HepG2 (cell line): ENCODE measurements around the gene TADA3. TPM values are rescaled to one million over a fixed set of nuclear protein-coding genes. Genes with fewer than 3 reads are reported as not detected.
A peak's percentile ranks its signal among the peaks of the same experiment; 100 is the strongest.

Experiments
- ATAC-seq: fragments of 200-7000 bp; cut with Tn5 transposase; 3 replicates; pipeline ENCODE4 v1.9.1; 2020; ENCODE audit warnings: mild to moderate bottlenecking, moderate library complexity
- BruUV-seq: library from RNA; stranded (reverse); fragments of 400-500 nt; replicated peaks from 2 replicates; lab custom pipeline; 2021; lab: Mats Ljungman, UMichigan
- CTCF ChIA-PET: fragments of 300-600 bp; formaldehyde crosslinking; extraction: SDS; loops from one replicate; lab custom pipeline; 2021; ENCODE audit warnings: low total read pairs, inconsistent platforms, low intra/inter-chr PET ratio; lab: Yijun Ruan, JAX
- POLR2A ChIA-PET: fragments of 350-600 bp; sonication (Branson Sonifier 250); formaldehyde crosslinking; loops from one replicate; lab custom pipeline; 2020; ENCODE audit warnings: antibody characterized with exemption, inconsistent platforms; lab: Yijun Ruan, JAX
- DNase-seq: peaks from one replicate; pipeline ENCODE4 v3.0.0-alpha.2; 2015; ENCODE audit warnings: low spot score
- FAIRE-seq: peaks from 3 replicates; lab custom pipeline; 2011; peaks lifted over from hg19 to GRCh38; lab: Jason Lieb, UNC
- H2AFZ ChIP-seq: one replicate; pipeline ENCODE4 v1.6.1; 2011; ENCODE audit warnings: low read length, inconsistent platforms
- H3K27ac ChIP-seq: fragments of 300-600 bp; 3 replicates; pipeline ENCODE4 v1.8.0; 2011; ENCODE audit warnings: mixed run types, mild to moderate bottlenecking, mixed read lengths, low read length, inconsistent platforms; ENCODE audit not compliant: insufficient read depth; ENCODE audit errors: extremely low read length
- H3K27me3 ChIP-seq, 2 experiments: fragments of 200-600 bp in 1 of 2; 2 replicates in 1 of 2; 3 replicates in 1 of 2; pipeline versions ENCODE4 v1.6.0 to v1.8.0; 2011; ENCODE audit warnings: low read length in 2 of 2, mild to moderate bottlenecking in 2 of 2, moderate library complexity in 2 of 2, inconsistent platforms in 1 of 2; ENCODE audit not compliant: insufficient read depth in 2 of 2, control insufficient read depth in 1 of 2
- H3K36me3 ChIP-seq, 2 experiments: fragments of 200-600 bp in 1 of 2; replicated peaks in 1 of 2; 2 replicates in 1 of 2; 3 replicates in 1 of 2; pipeline versions ENCODE4 v1.5.1 to v1.8.0; 2011; ENCODE audit warnings: low read length in 2 of 2, inconsistent platforms in 1 of 2; ENCODE audit not compliant: insufficient read depth in 2 of 2, control insufficient read depth in 1 of 2
- H3K4me1 ChIP-seq: 2 replicates; pipeline ENCODE4 v1.5.1; 2012; ENCODE audit warnings: low read length, inconsistent platforms; ENCODE audit not compliant: insufficient read depth
- H3K4me2 ChIP-seq: 2 replicates; pipeline ENCODE4 v1.6.0; 2011; ENCODE audit warnings: low read depth, low read length, inconsistent platforms
- H3K4me3 ChIP-seq, 3 experiments: fragments of 200-600 bp in 1 of 3; sonication (generic), shearing (Covaris generic) in 1 of 3; replicated peaks in 1 of 3; 2 replicates each; pipeline ENCODE4 v1.5.1; 2011 to 2016; ENCODE audit warnings: low read length in 3 of 3, inconsistent platforms in 2 of 3, low read depth in 2 of 3, mild to moderate bottlenecking in 2 of 3, control low read depth in 1 of 3, mixed read lengths in 1 of 3; ENCODE audit not compliant: insufficient read depth in 1 of 3
- H3K79me2 ChIP-seq: one replicate; pipeline ENCODE4 v1.6.1; 2011; ENCODE audit warnings: low read length, inconsistent platforms; ENCODE audit not compliant: insufficient read depth
- H3K9ac ChIP-seq: 2 replicates; pipeline ENCODE4 v1.6.0; 2011; ENCODE audit warnings: mild to moderate bottlenecking, low read depth, low read length, inconsistent platforms; ENCODE audit not compliant: insufficient read depth
- H3K9me3 ChIP-seq: 2 replicates; pipeline ENCODE4 v1.5.1; 2012; ENCODE audit warnings: mild to moderate bottlenecking, low read length
- H4K20me1 ChIP-seq: 2 replicates; pipeline ENCODE4 v1.6.0; 2011; ENCODE audit warnings: inconsistent platforms, mild to moderate bottlenecking, low read length, moderate library complexity; ENCODE audit not compliant: insufficient read depth
- JUNB ChIP-seq: sonication (generic); formaldehyde crosslinking; IDR thresholded peaks from 2 replicates; pipeline ENCODE4 v1.8.0; 2022; ENCODE audit warnings: missing genetic modification reagents, mild to moderate bottlenecking, borderline replicate concordance
- MBD4 ChIP-seq: IDR thresholded peaks from 2 replicates; pipeline ENCODE4 v1.6.1; 2012; ENCODE audit warnings: low read length, inconsistent platforms, borderline replicate concordance
- PAWR ChIP-seq: sonication (generic); formaldehyde crosslinking; IDR thresholded peaks from 2 replicates; pipeline ENCODE4 v1.4.0; 2020; ENCODE audit warnings: missing genetic modification reagents, mild to moderate bottlenecking, borderline replicate concordance
- RBFOX2 ChIP-seq: fragments of 200-400 bp; formaldehyde crosslinking; IDR thresholded peaks from 2 replicates; pipeline ENCODE4 v1.6.1; 2017; ENCODE audit warnings: low read depth, mild to moderate bottlenecking, low read length
- TEAD2 ChIP-seq: sonication (generic); formaldehyde crosslinking; IDR thresholded peaks from 2 replicates; pipeline ENCODE4 v1.9.0; 2021; ENCODE audit warnings: missing genetic modification reagents
- ZBTB38 ChIP-seq: sonication (generic); formaldehyde crosslinking; IDR thresholded peaks from 2 replicates; pipeline ENCODE4 v1.5.1; 2020; ENCODE audit warnings: mild to moderate bottlenecking, missing genetic modification reagents
- ZNF547 ChIP-seq: sonication (generic); formaldehyde crosslinking; IDR thresholded peaks from 2 replicates; pipeline ENCODE4 v1.5.1; 2020; ENCODE audit warnings: mild to moderate bottlenecking, missing genetic modification reagents
- ZSCAN25 ChIP-seq: sonication (generic); formaldehyde crosslinking; IDR thresholded peaks from 2 replicates; pipeline ENCODE4 v1.8.0; 2022; ENCODE audit warnings: mild to moderate bottlenecking, missing genetic modification reagents
- WGBS: methylation state at CpG from one replicate; pipeline ENCODE4 v1.1.6; 2017; ENCODE audit warnings: low lambda C conversion rate; 5-methylcytosine and 5-hydroxymethylcytosine counted together
- in situ Hi-C: cut with HindIII; loops from 2 replicates; pipeline ENCODE4 v1.10.0; 2017; ENCODE audit warnings: low pct_unique_long_range_greater_than_20kb; ENCODE audit not compliant: extremely low pct_ligation_motif_present
- intact Hi-C: fragments of 100-400 bp; cut with micrococcal nuclease; formaldehyde crosslinking; loops from one replicate; pipeline ENCODE4 v1.10.0; 2022; ENCODE audit not compliant: unreplicated experiment
- polyA plus RNA-seq, 8 experiments: library from polyadenylated mRNA; depleted of rRNA in 3 of 8; stranded (reverse) in 7 of 8; unstranded in 1 of 8; fragments of >200 nt; fragmentation: Illumina TruSeq in 4 of 8; extraction: Trizol in 4 of 8; gene quantifications; 2 replicates each; pipeline versions ENCODE4 v1.2.1 to v1.2.3, GENCODE V29; 2011 to 2016; ENCODE audit warnings: low read depth in 4 of 8, missing spikeins in 1 of 8, mixed read lengths in 1 of 8; ENCODE audit not compliant: insufficient read depth in 1 of 8
- total RNA-seq, 5 experiments: library from RNA; depleted of rRNA; stranded (reverse); fragments of >200 nt; fragmentation: Illumina TruSeq; extraction: Trizol; gene quantifications; 2 replicates each; pipeline ENCODE4 v1.2.3, GENCODE V29; 2016; ENCODE audit warnings: low read depth in 1 of 5
- TF ChIP-seq, protein P1 (sequence below): sonication (generic); formaldehyde crosslinking; IDR thresholded peaks from 2 replicates; pipeline ENCODE4 v1.4.0; 2020; ENCODE audit warnings: missing genetic modification reagents

Gene TADA3
- total and polyA plus RNA-seq, 2 of the 13 experiments (the other 11 are each of a cell fraction or from before 2014, with no cell fraction given) = 32.1 to 37.1 TPM

- WGBS = 99% methylated on average over 12 of the region's 12 CpGs
- BruUV-seq = no TSS peak
- Histone ChIP-seq H3K27ac (no peak overlapping the region), H3K27me3 (no peaks in the 10 kb centered on the region; a peak in 1 of 5 replicates), H3K79me2 (no peaks in the 10 kb centered on the region), H3K36me3 (peaks cover 25 to 54% of the 10 kb centered on the region in 2 experiments), H2AFZ (no peak overlapping the region)
- intact Hi-C loops (no loop called here), in situ Hi-C loops (no loop called here)
- CTCF ChIA-PET = no interaction called here
- no peak for DNase-seq
- no peak for FAIRE-seq
- TF ChIP-seq TEAD2 (CRISPR knock-in tag) (no peak), RBFOX2 (0 out of 2 replicates have a peak, but pooled peaks have one; percentile 34)
- TF ChIP-seq, all 625 proteins: peak for 1
- H3K4me2 ChIP-seq = no peak overlapping the region
- no peaks in the 10 kb centered on the region for H3K9me3 ChIP-seq
- ATAC-seq = no peak
- H3K9ac ChIP-seq = no peak overlapping the region
- no peak overlapping the region for H3K4me3 ChIP-seq
- H3K4me1 ChIP-seq = no peaks in the 10 kb centered on the region
- POLR2A ChIA-PET = no interaction called here
- no peaks in the 10 kb centered on the region for H4K20me1 ChIP-seq
These were observed 13.9 kb upstream of the TADA3 start for GRCh38 chr3:9806137-9806536.

DNA sequence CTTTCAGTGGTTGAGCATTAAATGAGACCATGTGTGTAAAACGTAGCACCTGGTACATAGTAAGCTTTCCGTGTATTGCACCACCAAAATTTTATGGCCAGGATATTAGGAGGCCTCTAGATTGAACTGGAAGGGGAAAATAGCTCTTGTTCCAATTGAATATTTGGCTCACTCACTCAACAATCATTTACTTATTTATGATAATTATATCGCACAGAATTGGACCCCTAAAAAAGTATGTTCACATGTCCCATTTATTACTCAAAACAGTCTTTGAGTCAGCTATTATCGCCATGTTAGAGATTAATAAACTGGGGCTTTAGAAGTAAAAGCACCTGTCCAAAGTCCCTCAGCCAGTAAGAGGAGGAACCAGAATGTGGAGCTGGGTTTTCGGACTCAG is 12.7 kb upstream of the TADA3 start:
- TF ChIP-seq, protein P1, sequence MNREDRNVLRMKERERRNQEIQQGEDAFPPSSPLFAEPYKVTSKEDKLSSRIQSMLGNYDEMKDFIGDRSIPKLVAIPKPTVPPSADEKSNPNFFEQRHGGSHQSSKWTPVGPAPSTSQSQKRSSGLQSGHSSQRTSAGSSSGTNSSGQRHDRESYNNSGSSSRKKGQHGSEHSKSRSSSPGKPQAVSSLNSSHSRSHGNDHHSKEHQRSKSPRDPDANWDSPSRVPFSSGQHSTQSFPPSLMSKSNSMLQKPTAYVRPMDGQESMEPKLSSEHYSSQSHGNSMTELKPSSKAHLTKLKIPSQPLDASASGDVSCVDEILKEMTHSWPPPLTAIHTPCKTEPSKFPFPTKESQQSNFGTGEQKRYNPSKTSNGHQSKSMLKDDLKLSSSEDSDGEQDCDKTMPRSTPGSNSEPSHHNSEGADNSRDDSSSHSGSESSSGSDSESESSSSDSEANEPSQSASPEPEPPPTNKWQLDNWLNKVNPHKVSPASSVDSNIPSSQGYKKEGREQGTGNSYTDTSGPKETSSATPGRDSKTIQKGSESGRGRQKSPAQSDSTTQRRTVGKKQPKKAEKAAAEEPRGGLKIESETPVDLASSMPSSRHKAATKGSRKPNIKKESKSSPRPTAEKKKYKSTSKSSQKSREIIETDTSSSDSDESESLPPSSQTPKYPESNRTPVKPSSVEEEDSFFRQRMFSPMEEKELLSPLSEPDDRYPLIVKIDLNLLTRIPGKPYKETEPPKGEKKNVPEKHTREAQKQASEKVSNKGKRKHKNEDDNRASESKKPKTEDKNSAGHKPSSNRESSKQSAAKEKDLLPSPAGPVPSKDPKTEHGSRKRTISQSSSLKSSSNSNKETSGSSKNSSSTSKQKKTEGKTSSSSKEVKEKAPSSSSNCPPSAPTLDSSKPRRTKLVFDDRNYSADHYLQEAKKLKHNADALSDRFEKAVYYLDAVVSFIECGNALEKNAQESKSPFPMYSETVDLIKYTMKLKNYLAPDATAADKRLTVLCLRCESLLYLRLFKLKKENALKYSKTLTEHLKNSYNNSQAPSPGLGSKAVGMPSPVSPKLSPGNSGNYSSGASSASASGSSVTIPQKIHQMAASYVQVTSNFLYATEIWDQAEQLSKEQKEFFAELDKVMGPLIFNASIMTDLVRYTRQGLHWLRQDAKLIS (CRISPR knock-in tag) = no peak
- TF ChIP-seq JUNB (no peak), MBD4 (no peak), PAWR (CRISPR knock-in tag) (no peak), ZNF547 (CRISPR knock-in tag) (no peak), ZBTB38 (CRISPR knock-in tag) (no peak), ZSCAN25 (CRISPR knock-in tag) (no peak)
- TF ChIP-seq, all 625 proteins: peak for 0
- FAIRE-seq = no peak
- in situ Hi-C loops = no loop called here
- no peak for ATAC-seq
- no peaks in the 10 kb centered on the region; a peak in 1 of 5 replicates for H3K27me3 ChIP-seq
- no peak overlapping the region for H3K4me2 ChIP-seq
- H3K4me3 ChIP-seq = no peak overlapping the region
- H3K27ac ChIP-seq = no peak overlapping the region
- no peaks in the 10 kb centered on the region for H3K79me2 ChIP-seq
- CTCF ChIA-PET = no interaction called here
- H2AFZ ChIP-seq = no peak overlapping the region
- H3K9ac ChIP-seq = no peak overlapping the region
- WGBS = 95% methylated on average over 5 of the region's 5 CpGs
- DNase-seq = no peak
- no peaks in the 10 kb centered on the region for H4K20me1 ChIP-seq
- H3K36me3 ChIP-seq = peaks cover 31 to 63% of the 10 kb centered on the region in 2 experiments
- POLR2A ChIA-PET = interaction anchor here (0.8 to 1.4 kb wide), 3 partner anchors 10 to 33 kb away, joined by 3 to 5 read pairs (median 3); partner anchors contain the start of gene ARPC4
- no peaks in the 10 kb centered on the region for H3K4me1 ChIP-seq
- H3K9me3 ChIP-seq = no peaks in the 10 kb centered on the region
- intact Hi-C loops = no loop called here
- TSS peak; percentile 27 for BruUV-seq
